WTC11 (cell line): ENCODE data around the gene PRC1.

Experiments
- ATF2 ChIP-seq: sonication (generic); formaldehyde crosslinking; IDR thresholded peaks from 2 replicates; pipeline ENCODE4 v1.8.1; 2022; ENCODE audit warnings: low read depth, missing genetic modification reagents, borderline replicate concordance
- CDX4 ChIP-seq: fragments of 250-450 bp; sonication (Bioruptor Pico); IDR thresholded peaks from 2 replicates; pipeline ENCODE4 v1.9.0; 2021; ENCODE audit warnings: moderate library complexity, mild to moderate bottlenecking, inconsistent platforms, borderline replicate concordance
- CREM ChIP-seq: sonication (generic); formaldehyde crosslinking; IDR thresholded peaks from 2 replicates; pipeline ENCODE4 v1.8.1; 2022; ENCODE audit warnings: mild to moderate bottlenecking, missing genetic modification reagents, moderate library complexity
- CTCF ChIP-seq: fragments of 200-600 bp; IDR thresholded peaks from 2 replicates; pipeline ENCODE4 v1.8.0; 2022; ENCODE audit warnings: antibody characterized with exemption
- MAX ChIP-seq: sonication (generic); formaldehyde crosslinking; IDR thresholded peaks from 2 replicates; pipeline ENCODE4 v1.8.0; 2022; ENCODE audit warnings: mild to moderate bottlenecking, missing genetic modification reagents
- ZNF121 ChIP-seq: sonication (generic); formaldehyde crosslinking; IDR thresholded peaks from 2 replicates; pipeline ENCODE4 v1.8.0; 2023; ENCODE audit warnings: missing genetic modification reagents

- no peak for TF ChIP-seq CTCF
- TF ChIP-seq ATF2 = no peak
- TF ChIP-seq MAX (CRISPR knock-in tag) = no peak
- TF ChIP-seq ZNF121 (CRISPR knock-in tag) = no peak
- no peak for TF ChIP-seq CDX4 (CRISPR knock-in tag)
- no peak for TF ChIP-seq CREM (CRISPR knock-in tag)
Observed at GRCh38 chr15:90981681-90982080, 12.7 kb downstream of the PRC1 start.
